H9 (cell line): ENCODE measurements around the gene PLEKHM3. TPM values are rescaled to one million over a fixed set of nuclear protein-coding genes. Genes with fewer than 3 reads are reported as not detected.

ENCODE experiments used
- DNase-seq: peaks from one replicate; pipeline ENCODE4 v3.0.0-alpha.2; 2017
- H2AFZ ChIP-seq: one replicate; pipeline ENCODE4 v1.6.1; 2013; ENCODE audit warnings: mild to moderate bottlenecking, low read length, control low read depth, moderate library complexity
- H2AK5ac ChIP-seq: 2 replicates; pipeline ENCODE4 v1.6.1; 2013; ENCODE audit warnings: low read length, control low read depth, mixed read lengths; ENCODE audit not compliant: insufficient read length
- H2BK120ac ChIP-seq: one replicate; pipeline ENCODE4 v1.6.1; 2013; ENCODE audit warnings: low read depth, mild to moderate bottlenecking, low read length, control low read depth, inconsistent platforms; ENCODE audit not compliant: poor library complexity, severe bottlenecking
- H2BK12ac ChIP-seq: 2 replicates; pipeline ENCODE4 v1.6.1; 2013; ENCODE audit warnings: low read length, control low read depth, mixed read lengths, low read depth; ENCODE audit not compliant: insufficient read length
- H2BK15ac ChIP-seq: 2 replicates; pipeline ENCODE4 v1.6.1; 2013; ENCODE audit warnings: low read depth, low read length, control low read depth
- H2BK20ac ChIP-seq: one replicate; pipeline ENCODE4 v1.6.1; 2013; ENCODE audit warnings: low read depth, mild to moderate bottlenecking, low read length, control low read depth, inconsistent platforms; ENCODE audit not compliant: poor library complexity, severe bottlenecking
- H2BK5ac ChIP-seq: 2 replicates; pipeline ENCODE4 v1.6.1; 2013; ENCODE audit warnings: low read length, control low read depth, mixed read lengths; ENCODE audit not compliant: insufficient read length
- H3K14ac ChIP-seq: 2 replicates; pipeline ENCODE4 v1.6.1; 2013; ENCODE audit warnings: low read length, control low read depth; ENCODE audit not compliant: insufficient read depth
- H3K18ac ChIP-seq: 2 replicates; pipeline ENCODE4 v1.6.1; 2013; ENCODE audit warnings: low read depth, mild to moderate bottlenecking, mixed read lengths, low read length, control low read depth; ENCODE audit not compliant: insufficient read length
- H3K23ac ChIP-seq: 2 replicates; pipeline ENCODE4 v1.6.1; 2013; ENCODE audit warnings: low read length, control low read depth, mixed read lengths, low read depth; ENCODE audit not compliant: insufficient read length
- H3K23me2 ChIP-seq: 2 replicates; pipeline ENCODE4 v1.6.1; 2013; ENCODE audit warnings: low read depth, mild to moderate bottlenecking, mixed read lengths, low read length, control low read depth; ENCODE audit not compliant: insufficient read length, poor library complexity, severe bottlenecking
- H3K27ac ChIP-seq: 2 replicates; pipeline ENCODE4 v1.5.1; 2013; ENCODE audit warnings: low read length, control low read depth, mixed read lengths, low read depth; ENCODE audit not compliant: insufficient read length
- H3K27me3 ChIP-seq: 2 replicates; pipeline ENCODE4 v1.6.1; 2013; ENCODE audit warnings: low read length, control low read depth, inconsistent platforms; ENCODE audit not compliant: insufficient read depth
- H3K4ac ChIP-seq: 2 replicates; pipeline ENCODE4 v1.6.1; 2013; ENCODE audit warnings: low read depth, mild to moderate bottlenecking, control low read depth, inconsistent platforms, low read length, moderate library complexity
- H3K4me1 ChIP-seq: 2 replicates; pipeline ENCODE4 v1.6.1; 2013; ENCODE audit warnings: low read length, control low read depth, inconsistent platforms; ENCODE audit not compliant: insufficient read depth
- H3K4me2 ChIP-seq: 2 replicates; pipeline ENCODE4 v1.6.1; 2013; ENCODE audit warnings: low read length, control low read depth, mixed read lengths; ENCODE audit not compliant: insufficient read length, insufficient read depth
- H3K56ac ChIP-seq: 2 replicates; pipeline ENCODE4 v1.6.1; 2013; ENCODE audit warnings: low read depth, mild to moderate bottlenecking, mixed read lengths, low read length, control low read depth; ENCODE audit not compliant: insufficient read length
- H3K79me1 ChIP-seq: 2 replicates; pipeline ENCODE4 v1.6.1; 2013; ENCODE audit warnings: low read depth, mild to moderate bottlenecking, moderate library complexity, low read length, control low read depth, inconsistent platforms; ENCODE audit not compliant: insufficient read depth, poor library complexity, severe bottlenecking
- H3K79me2 ChIP-seq: 2 replicates; pipeline ENCODE4 v1.6.1; 2013; ENCODE audit warnings: low read length, control low read depth, inconsistent platforms; ENCODE audit not compliant: insufficient read depth
- H3K9ac ChIP-seq: 2 replicates; pipeline ENCODE4 v1.6.1; 2013; ENCODE audit warnings: low read length, control low read depth, mixed read lengths; ENCODE audit not compliant: insufficient read length; ENCODE audit errors: extremely low read depth
- H3K9me3 ChIP-seq: one replicate; pipeline ENCODE4 v1.6.1; 2013; ENCODE audit warnings: low read depth, low read length, inconsistent platforms; ENCODE audit not compliant: control insufficient read depth
- H3T11ph ChIP-seq: one replicate; pipeline ENCODE4 v1.6.1; 2013; ENCODE audit warnings: mild to moderate bottlenecking, low read length, control low read depth, inconsistent platforms
- H4K20me1 ChIP-seq: one replicate; pipeline ENCODE4 v1.6.1; 2013; ENCODE audit not compliant: control insufficient read depth, insufficient read length, insufficient read depth
- H4K5ac ChIP-seq: 2 replicates; pipeline ENCODE4 v1.6.1; 2013; ENCODE audit warnings: low read depth, mild to moderate bottlenecking, mixed read lengths, low read length, control low read depth; ENCODE audit not compliant: insufficient read length
- H4K8ac ChIP-seq: replicated peaks from 2 replicates; pipeline ENCODE4 v1.6.1; 2013; ENCODE audit warnings: low read length, control low read depth, mixed read lengths, low read depth; ENCODE audit not compliant: insufficient read length
- H4K91ac ChIP-seq: 2 replicates; pipeline ENCODE4 v1.6.1; 2013; ENCODE audit warnings: low read depth, mild to moderate bottlenecking, moderate library complexity, mixed read lengths, low read length, control low read depth; ENCODE audit not compliant: insufficient read length
- H3K27ac Mint-ChIP-seq, 3 experiments: 2 replicates in 2 of 3; 3 replicates in 1 of 3; pipeline ENCODE4 v1.8.0; 2020 to 2021; ENCODE audit warnings: mixed read lengths in 3 of 3, mild to moderate bottlenecking in 1 of 3, moderate library complexity in 1 of 3
- H3K27me3 Mint-ChIP-seq: 2 replicates; pipeline ENCODE4 v1.8.0; 2021; ENCODE audit warnings: low read depth, mild to moderate bottlenecking, moderate library complexity, mixed read lengths
- H3K36me3 Mint-ChIP-seq, 3 experiments: 2 replicates in 2 of 3; 3 replicates in 1 of 3; pipeline ENCODE4 v1.8.0; 2020 to 2021; ENCODE audit warnings: low read depth in 3 of 3, mixed read lengths in 3 of 3; ENCODE audit not compliant: insufficient read depth in 1 of 3
- H3K4me1 Mint-ChIP-seq, 2 experiments: 2 replicates each; pipeline ENCODE4 v1.8.0; 2020; ENCODE audit warnings: mixed read lengths in 2 of 2
- H3K4me3 Mint-ChIP-seq, 2 experiments: 2 replicates in 1 of 2; 3 replicates in 1 of 2; pipeline ENCODE4 v1.8.0; 2020 to 2021; ENCODE audit warnings: mild to moderate bottlenecking in 2 of 2, mixed read lengths in 2 of 2, moderate library complexity in 1 of 2
- H3K9me3 Mint-ChIP-seq, 2 experiments: 2 replicates in 1 of 2; 3 replicates in 1 of 2; pipeline ENCODE4 v1.8.0; 2020; ENCODE audit warnings: mild to moderate bottlenecking in 2 of 2, mixed read lengths in 2 of 2, moderate library complexity in 1 of 2
- WGBS: extraction: QIAGEN DNeasy Blood & Tissue Kit; methylation state at CpG from one replicate; pipeline ENCODE4 v1.1.7; 2013; ENCODE audit warnings: missing lambda C conversion rate, low lambda C conversion rate, mixed read lengths; ENCODE audit not compliant: insufficient read length; ENCODE audit errors: extremely low coverage; 5-methylcytosine and 5-hydroxymethylcytosine counted together
- total RNA-seq: library from RNA; stranded (reverse); gene quantifications from 2 replicates; pipeline ENCODE4 v1.2.1, GENCODE V29; 2021
- TF ChIP-seq, protein P1 (sequence below): fragments of 200-600 bp; sonication (generic); conservative IDR thresholded peaks from 3 replicates; pipeline ENCODE4 v1.8.0; 2021; ENCODE audit warnings: antibody characterized with exemption, mild to moderate bottlenecking

PLEKHM3 gene
- total RNA-seq, 1 experiment from 2014 or later, result 7.5 TPM

- Histone ChIP-seq H2BK120ac (no peak overlapping the region), H4K91ac (no peak overlapping the region), H2BK15ac (no peak overlapping the region), H3K23me2 (no peaks in the 10 kb centered on the region), H4K8ac (no peak overlapping the region), H3K9me3 (no peaks in the 10 kb centered on the region), H3K9ac (no peak overlapping the region), H4K5ac (no peak overlapping the region), H3K4me2 (no peak overlapping the region), H2AFZ (no peak overlapping the region), H3K23ac (no peak overlapping the region), H2BK20ac (no peak overlapping the region), H2AK5ac (no peak overlapping the region), H2BK5ac (no peak overlapping the region), H3T11ph (no peak overlapping the region), H4K20me1 (no peaks in the 10 kb centered on the region), H3K79me1 (no peaks in the 10 kb centered on the region), H3K18ac (no peak overlapping the region), H3K27me3 (no peaks in the 10 kb centered on the region), H3K56ac (no peak overlapping the region), H2BK12ac (no peak overlapping the region), H3K79me2 (no peaks in the 10 kb centered on the region), H3K14ac (no peak overlapping the region), H3K4me1 (peaks cover 12% of the 10 kb centered on the region), H3K4ac (no peak overlapping the region), H3K27ac (no peak overlapping the region)
- Mint-ChIP-seq H3K4me1 (peaks cover 44 to 49% of the 10 kb centered on the region in 2 experiments), H3K27ac (peak overlapping the region in 1 of 3 experiments; percentile 84; a peak in 2 of 7 replicates), H3K9me3 (no peaks in the 10 kb centered on the region), H3K4me3 (no peak overlapping the region), H3K36me3 (no peaks in the 10 kb centered on the region), H3K27me3 (no peaks in the 10 kb centered on the region)
- no peak for DNase-seq
- no CpG with 5 or more reads among the region's 5 CpGs for WGBS
- TF ChIP-seq, protein P1, sequence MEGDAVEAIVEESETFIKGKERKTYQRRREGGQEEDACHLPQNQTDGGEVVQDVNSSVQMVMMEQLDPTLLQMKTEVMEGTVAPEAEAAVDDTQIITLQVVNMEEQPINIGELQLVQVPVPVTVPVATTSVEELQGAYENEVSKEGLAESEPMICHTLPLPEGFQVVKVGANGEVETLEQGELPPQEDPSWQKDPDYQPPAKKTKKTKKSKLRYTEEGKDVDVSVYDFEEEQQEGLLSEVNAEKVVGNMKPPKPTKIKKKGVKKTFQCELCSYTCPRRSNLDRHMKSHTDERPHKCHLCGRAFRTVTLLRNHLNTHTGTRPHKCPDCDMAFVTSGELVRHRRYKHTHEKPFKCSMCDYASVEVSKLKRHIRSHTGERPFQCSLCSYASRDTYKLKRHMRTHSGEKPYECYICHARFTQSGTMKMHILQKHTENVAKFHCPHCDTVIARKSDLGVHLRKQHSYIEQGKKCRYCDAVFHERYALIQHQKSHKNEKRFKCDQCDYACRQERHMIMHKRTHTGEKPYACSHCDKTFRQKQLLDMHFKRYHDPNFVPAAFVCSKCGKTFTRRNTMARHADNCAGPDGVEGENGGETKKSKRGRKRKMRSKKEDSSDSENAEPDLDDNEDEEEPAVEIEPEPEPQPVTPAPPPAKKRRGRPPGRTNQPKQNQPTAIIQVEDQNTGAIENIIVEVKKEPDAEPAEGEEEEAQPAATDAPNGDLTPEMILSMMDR, result no peak
These were observed 217.8 kb downstream of the PLEKHM3 start for GRCh38 chr2:207807516-207807915.
